Esophagus squamous epithelium (tissue), 5 donors: ENCODE results near the gene HGD. TPM values are rescaled to one million over a fixed set of nuclear protein-coding genes. Genes with fewer than 3 reads are reported as not detected.

Source experiments
- DNase-seq: peaks from one replicate; lab custom pipeline; 2025; lab: John Stamatoyannopoulos, UW
- H3K27ac ChIP-seq, 4 donors: fragments of 200-600 bp; sonication (generic); one replicate each; pipeline ENCODE4 v1.5.1; 2016 to 2019; ENCODE audit warnings: mild to moderate bottlenecking in 1 of 4
- H3K27me3 ChIP-seq, 4 donors: fragments of 200-600 bp; sonication (generic); 1 replicate in 3 of 4; 2 replicates in 1 of 4; pipeline versions ENCODE4 v1.5.1 to v1.6.0; 2017 to 2021; ENCODE audit warnings: antibody characterized with exemption in 1 of 4
- H3K36me3 ChIP-seq, 3 donors: fragments of 200-600 bp; sonication (generic); one replicate each; pipeline ENCODE4 v1.5.1; 2016 to 2019
- H3K4me1 ChIP-seq, 3 donors: fragments of 200-600 bp; sonication (generic); one replicate each; pipeline ENCODE4 v1.5.1; 2017 to 2019
- H3K4me3 ChIP-seq, 4 donors: fragments of 200-600 bp; sonication (generic); 1 replicate in 3 of 4; 2 replicates in 1 of 4; pipeline ENCODE4 v1.5.1; 2016 to 2019; ENCODE audit warnings: mild to moderate bottlenecking in 2 of 4, moderate library complexity in 1 of 4
- H3K9me3 ChIP-seq, 3 donors: fragments of 200-600 bp; sonication (generic); one replicate each; pipeline ENCODE4 v1.5.1; 2016 to 2019
- POLR2A ChIP-seq, 4 donors: fragments of 450-650 bp; IDR thresholded peaks; one replicate each; pipeline ENCODE4 v1.6.1; 2017; ENCODE audit warnings: antibody characterized with exemption in 4 of 4, mild to moderate bottlenecking in 4 of 4, moderate library complexity in 3 of 4
- WGBS, 2 donors: methylation state at CpG; one replicate each; pipeline ENCODE4 v1.1.5; 2018; 5-methylcytosine and 5-hydroxymethylcytosine counted together
- intact Hi-C: fragments of 100-400 bp; cut with DNase I; formaldehyde crosslinking; loops from one replicate; pipeline ENCODE4 v1.15.0; 2022
- total RNA-seq, 4 donors: library from RNA; depleted of rRNA; stranded (reverse); fragments of >200 nt; gene quantifications; one replicate each; pipeline ENCODE4 v1.1.0, GENCODE V29; 2016
- TF ChIP-seq, protein P1 (sequence below), 6 experiments: fragments of 450-650 bp in 4 of 6; fragments of 200-600 bp in 2 of 6; sonication (generic) in 2 of 6; IDR thresholded peaks; one replicate each; pipeline ENCODE4 v1.5.1; 2016 to 2019; ENCODE audit warnings: antibody characterized with exemption in 6 of 6, mild to moderate bottlenecking in 4 of 6, moderate library complexity in 4 of 6
- donor health status: DM: yes; HTN: yes; CAD: no.

HGD gene
- total RNA-seq, 4 donors from 2014 or later = 0.12 TPM; not detected in 3

GRCh38 chr3:120713262-120713661, 31.2 kb upstream of the HGD start:
- no peak overlapping the region for H3K27ac ChIP-seq
- H3K4me1 ChIP-seq = no peaks in the 10 kb centered on the region
- intact Hi-C loops = no loop called here
- no peaks in the 10 kb centered on the region for H3K27me3 ChIP-seq
- DNase-seq = no peak
- H3K9me3 ChIP-seq = no peaks in the 10 kb centered on the region
- H3K36me3 ChIP-seq = peaks cover 0 to 16% (median 0%) of the 10 kb centered on the region in 3 donors
- TF ChIP-seq POLR2A (IDR thresholded peaks at IDR 0.05) = no peak
- TF ChIP-seq, protein P1, sequence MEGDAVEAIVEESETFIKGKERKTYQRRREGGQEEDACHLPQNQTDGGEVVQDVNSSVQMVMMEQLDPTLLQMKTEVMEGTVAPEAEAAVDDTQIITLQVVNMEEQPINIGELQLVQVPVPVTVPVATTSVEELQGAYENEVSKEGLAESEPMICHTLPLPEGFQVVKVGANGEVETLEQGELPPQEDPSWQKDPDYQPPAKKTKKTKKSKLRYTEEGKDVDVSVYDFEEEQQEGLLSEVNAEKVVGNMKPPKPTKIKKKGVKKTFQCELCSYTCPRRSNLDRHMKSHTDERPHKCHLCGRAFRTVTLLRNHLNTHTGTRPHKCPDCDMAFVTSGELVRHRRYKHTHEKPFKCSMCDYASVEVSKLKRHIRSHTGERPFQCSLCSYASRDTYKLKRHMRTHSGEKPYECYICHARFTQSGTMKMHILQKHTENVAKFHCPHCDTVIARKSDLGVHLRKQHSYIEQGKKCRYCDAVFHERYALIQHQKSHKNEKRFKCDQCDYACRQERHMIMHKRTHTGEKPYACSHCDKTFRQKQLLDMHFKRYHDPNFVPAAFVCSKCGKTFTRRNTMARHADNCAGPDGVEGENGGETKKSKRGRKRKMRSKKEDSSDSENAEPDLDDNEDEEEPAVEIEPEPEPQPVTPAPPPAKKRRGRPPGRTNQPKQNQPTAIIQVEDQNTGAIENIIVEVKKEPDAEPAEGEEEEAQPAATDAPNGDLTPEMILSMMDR (IDR thresholded peaks at IDR 0.05) = no peak
- no peak overlapping the region for H3K4me3 ChIP-seq

DNA sequence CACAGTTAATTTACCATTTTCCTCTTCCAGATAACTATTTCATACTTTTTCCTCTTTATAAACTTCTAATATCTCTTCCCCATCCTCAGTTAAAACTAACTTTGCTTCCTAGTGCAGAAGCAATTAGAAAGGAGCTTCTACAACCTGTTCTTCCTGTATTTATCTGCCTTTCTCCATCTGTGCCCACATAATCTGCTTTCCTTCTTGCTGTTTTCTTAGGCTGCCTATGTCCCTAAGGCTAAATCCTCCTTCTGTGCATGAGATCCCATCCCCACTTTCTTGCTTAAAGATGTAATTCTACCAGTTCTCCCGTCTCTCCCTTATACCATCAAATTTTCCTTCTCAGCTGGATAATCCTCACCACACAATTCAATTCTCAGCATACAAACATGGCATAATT, 28.3 kb upstream of the HGD start:
- Histone ChIP-seq H3K9me3 (no peaks in the 10 kb centered on the region), H3K4me1 (no peaks in the 10 kb centered on the region), H3K4me3 (no peak overlapping the region), H3K27ac (no peak overlapping the region), H3K27me3 (no peaks in the 10 kb centered on the region), H3K36me3 (peaks cover 0 to 27% (median 0%) of the 10 kb centered on the region in 3 donors)
- no peak for DNase-seq
- no peak for TF ChIP-seq POLR2A (IDR thresholded peaks at IDR 0.05)
- TF ChIP-seq, protein P1 (IDR thresholded peaks at IDR 0.05) = no peak
- WGBS, 2 donors = 89 to 100% methylated on average over 1 of the region's 1 CpG
- intact Hi-C loops = no loop called here

DNA sequence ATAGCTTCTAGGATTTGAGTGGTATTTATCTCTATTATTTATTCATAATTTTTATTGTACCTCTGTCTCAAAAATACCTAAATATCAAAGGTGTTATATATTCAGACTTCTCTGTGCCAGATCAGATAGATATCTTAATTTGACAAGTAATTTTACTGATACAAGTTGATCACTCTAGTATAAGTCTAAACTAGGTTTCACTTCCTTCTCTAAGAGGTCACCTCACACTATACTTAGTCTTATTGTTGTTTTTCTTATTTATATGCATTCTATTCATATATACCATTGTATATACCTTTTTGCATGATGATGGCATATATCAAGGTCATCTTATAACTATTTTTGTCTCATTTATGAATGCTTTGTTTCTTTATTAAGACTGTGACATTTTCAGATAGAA, 26.4 kb upstream of the HGD start:
- Histone ChIP-seq H3K9me3 (no peaks in the 10 kb centered on the region), H3K27me3 (no peaks in the 10 kb centered on the region), H3K4me1 (no peaks in the 10 kb centered on the region), H3K36me3 (peaks cover 0 to 44% (median 0%) of the 10 kb centered on the region in 3 donors), H3K4me3 (no peak overlapping the region), H3K27ac (no peak overlapping the region)
- DNase-seq = no peak
- intact Hi-C loops = no loop called here
- TF ChIP-seq POLR2A (IDR thresholded peaks at IDR 0.05) = no peak
- TF ChIP-seq, protein P1 (IDR thresholded peaks at IDR 0.05) = no peak

- TF ChIP-seq, protein P1 (IDR thresholded peaks at IDR 0.05) = no peak
- no peak for TF ChIP-seq POLR2A (IDR thresholded peaks at IDR 0.05)
- intact Hi-C loops = no loop called here
Observed at GRCh38 chr3:120706950-120707349, 24.9 kb upstream of the HGD start.

GRCh38 chr3:120705884-120706582, 24.0 kb upstream of the HGD start:
- Histone ChIP-seq H3K27ac (no peak overlapping the region), H3K27me3 (no peaks in the 10 kb centered on the region), H3K9me3 (no peaks in the 10 kb centered on the region), H3K4me3 (no peak overlapping the region), H3K4me1 (no peaks in the 10 kb centered on the region), H3K36me3 (peaks cover 0 to 53% (median 0%) of the 10 kb centered on the region in 3 donors)
- TF ChIP-seq POLR2A (IDR thresholded peaks at IDR 0.05) = no peak
- TF ChIP-seq, protein P1 (IDR thresholded peaks at IDR 0.05) = no peak
- 82 to 84% methylated on average over 5 of the region's 5 CpGs for WGBS, 2 donors
- intact Hi-C loops = no loop called here
- no peak for DNase-seq

More at GRCh38 chr3:120706950-120707349, 24.9 kb upstream of the HGD start:
- Histone ChIP-seq H3K36me3 (peaks cover 0 to 53% (median 0%) of the 10 kb centered on the region in 3 donors), H3K9me3 (no peaks in the 10 kb centered on the region), H3K4me1 (no peaks in the 10 kb centered on the region), H3K4me3 (no peak overlapping the region), H3K27me3 (no peaks in the 10 kb centered on the region), H3K27ac (no peak overlapping the region)
- DNase-seq = no peak
